Liver (tissue), 3 donors: ENCODE data around the gene TBC1D20.

ENCODE experiments used
- CTCF ChIP-seq: fragments of 150-350 bp; IDR thresholded peaks from 2 replicates; pipeline ENCODE4 v1.5.1; 2017; ENCODE audit warnings: improper control_type of control experiment, low read depth, low read length; ENCODE audit not compliant: missing input control
- GABPA ChIP-seq, 2 donors: IDR thresholded peaks in 1 of 2; conservative IDR thresholded peaks in 1 of 2; 2 replicates each; pipeline ENCODE4 v1.6.1; 2016; ENCODE audit warnings: antibody characterized with exemption in 2 of 2, mild to moderate bottlenecking in 1 of 2, moderate library complexity in 1 of 2
- JUND ChIP-seq, 2 donors: IDR thresholded peaks; 2 replicates each; pipeline ENCODE4 v1.6.1; 2016; ENCODE audit warnings: antibody characterized with exemption in 2 of 2
- MAX ChIP-seq: IDR thresholded peaks from 2 replicates; pipeline ENCODE4 v1.6.1; 2016; ENCODE audit warnings: antibody characterized with exemption
- RAD21 ChIP-seq, 2 donors: IDR thresholded peaks; 2 replicates each; pipeline ENCODE4 v1.6.1; 2016; ENCODE audit warnings: antibody characterized with exemption in 2 of 2, mild to moderate bottlenecking in 2 of 2
- REST ChIP-seq: IDR thresholded peaks from 2 replicates; pipeline ENCODE4 v1.6.1; 2016; ENCODE audit warnings: antibody characterized with exemption, mild to moderate bottlenecking
- YY1 ChIP-seq: IDR thresholded peaks from 2 replicates; pipeline ENCODE4 v1.6.1; 2016; ENCODE audit warnings: antibody characterized with exemption, mild to moderate bottlenecking
- donor health status: healthy.
- donor health status: healthy.

GRCh38 chr20:407133-407952 lies 55.0 kb downstream of the TBC1D20 start:
- TF ChIP-seq GABPA (IDR thresholded peaks at IDR 0.05 in 1 of 2, conservative IDR thresholded peaks at IDR 0.05 in 1 of 2): no peak
- peak; percentile 7 for TF ChIP-seq CTCF
- TF ChIP-seq RAD21 (IDR thresholded peaks at IDR 0.05): peak; percentile 59 to 65
- no peak for TF ChIP-seq JUND (IDR thresholded peaks at IDR 0.05)
- TF ChIP-seq REST: peak; percentile 30
- no peak for TF ChIP-seq MAX
- TF ChIP-seq YY1: peak; percentile 60
